Mesenchymal stem cell (in vitro differentiated cells and primary cell): Measurements from ENCODE around the gene ORAI2.

Source experiments
- DNase-seq: peaks from one replicate; pipeline ENCODE4 v3.0.0-alpha.2; 2013
- H2AFZ ChIP-seq: one replicate; pipeline ENCODE4 v1.6.1; 2013; ENCODE audit warnings: low read depth, mild to moderate bottlenecking, control low read depth, inconsistent platforms, low read length, moderate library complexity
- H2AK5ac ChIP-seq: 2 replicates; pipeline ENCODE4 v1.6.1; 2013; ENCODE audit warnings: low read length, moderate library complexity, mild to moderate bottlenecking, inconsistent platforms; ENCODE audit not compliant: severe bottlenecking
- H2BK120ac ChIP-seq: one replicate; pipeline ENCODE4 v1.6.1; 2013; ENCODE audit warnings: low read depth, mild to moderate bottlenecking, inconsistent platforms, low read length, moderate library complexity
- H2BK12ac ChIP-seq, 2 experiments: one replicate each; pipeline ENCODE4 v1.6.1; 2013; ENCODE audit warnings: inconsistent platforms in 2 of 2, low read length in 2 of 2, mild to moderate bottlenecking in 2 of 2, moderate library complexity in 2 of 2, control low read depth in 1 of 2
- H2BK15ac ChIP-seq: one replicate; pipeline ENCODE4 v1.6.1; 2013; ENCODE audit warnings: mild to moderate bottlenecking, low read depth, inconsistent platforms; ENCODE audit not compliant: poor library complexity, severe bottlenecking
- H2BK5ac ChIP-seq: 2 replicates; pipeline ENCODE4 v1.6.1; 2013; ENCODE audit warnings: low read depth, mild to moderate bottlenecking, low read length, control low read depth, inconsistent platforms; ENCODE audit not compliant: poor library complexity, severe bottlenecking
- H3K14ac ChIP-seq, 2 experiments: one replicate each; pipeline ENCODE4 v1.6.1; 2013; ENCODE audit warnings: inconsistent platforms in 2 of 2, low read length in 2 of 2, control low read depth in 1 of 2, mild to moderate bottlenecking in 1 of 2, moderate library complexity in 1 of 2
- H3K18ac ChIP-seq, 2 experiments: one replicate each; pipeline ENCODE4 v1.6.1; 2013; ENCODE audit warnings: inconsistent platforms in 2 of 2, low read length in 2 of 2, control low read depth in 1 of 2, low read depth in 1 of 2, mild to moderate bottlenecking in 1 of 2
- H3K23ac ChIP-seq, 2 experiments: one replicate each; pipeline ENCODE4 v1.6.1; 2013; ENCODE audit warnings: inconsistent platforms in 2 of 2, low read length in 2 of 2, mild to moderate bottlenecking in 2 of 2, moderate library complexity in 2 of 2, control low read depth in 1 of 2
- H3K27ac ChIP-seq: 2 replicates; pipeline ENCODE4 v1.5.1; 2013; ENCODE audit warnings: mild to moderate bottlenecking, moderate library complexity, low read length, control low read depth, inconsistent platforms; ENCODE audit not compliant: poor library complexity, severe bottlenecking
- H3K27me3 ChIP-seq, 2 experiments: 2 replicates each; pipeline versions ENCODE4 v1.6.1 to v1.7.0; 2013; ENCODE audit warnings: low read length in 2 of 2, mild to moderate bottlenecking in 2 of 2, moderate library complexity in 2 of 2, control low read depth in 1 of 2, inconsistent platforms in 1 of 2; ENCODE audit not compliant: control insufficient read depth in 1 of 2, insufficient read depth in 1 of 2
- H3K36me3 ChIP-seq, 2 experiments: 2 replicates each; pipeline versions ENCODE4 v1.6.1 to v1.7.0; 2013; ENCODE audit warnings: low read length in 2 of 2, control low read depth in 1 of 2, inconsistent platforms in 1 of 2, low read depth in 1 of 2, mild to moderate bottlenecking in 1 of 2; ENCODE audit not compliant: insufficient read depth in 2 of 2, control insufficient read depth in 1 of 2
- H3K4ac ChIP-seq, 2 experiments: one replicate each; pipeline ENCODE4 v1.6.1; 2013; ENCODE audit warnings: inconsistent platforms in 2 of 2, low read length in 2 of 2, mild to moderate bottlenecking in 2 of 2, moderate library complexity in 2 of 2, control low read depth in 1 of 2, low read depth in 1 of 2
- H3K4me1 ChIP-seq: 2 replicates; pipeline ENCODE4 v1.6.1; 2013; ENCODE audit warnings: low read depth, low read length, control low read depth; ENCODE audit not compliant: control insufficient read depth, insufficient read depth
- H3K4me2 ChIP-seq: 2 replicates; pipeline ENCODE4 v1.6.1; 2013; ENCODE audit warnings: low read length, mild to moderate bottlenecking, inconsistent platforms; ENCODE audit not compliant: poor library complexity, severe bottlenecking
- H3K4me3 ChIP-seq, 2 experiments: 2 replicates each; pipeline versions ENCODE4 v1.5.1 to v1.7.0; 2013; ENCODE audit warnings: low read length in 2 of 2, mild to moderate bottlenecking in 2 of 2, control low read depth in 1 of 2, low read depth in 1 of 2; ENCODE audit not compliant: insufficient read depth in 1 of 2
- H3K79me1 ChIP-seq: replicated peaks from 2 replicates; pipeline ENCODE4 v1.6.1; 2013; ENCODE audit warnings: mild to moderate bottlenecking, control low read depth, low read length, inconsistent platforms; ENCODE audit not compliant: poor library complexity, severe bottlenecking
- H3K9ac ChIP-seq: 2 replicates; pipeline ENCODE4 v1.7.0; 2013; ENCODE audit warnings: mild to moderate bottlenecking, low read length, moderate library complexity
- H3K9me3 ChIP-seq: 2 replicates; pipeline ENCODE4 v1.7.0; 2013; ENCODE audit warnings: mild to moderate bottlenecking, low read length; ENCODE audit not compliant: control insufficient read depth
- H4K8ac ChIP-seq: one replicate; pipeline ENCODE4 v1.6.1; 2013; ENCODE audit warnings: inconsistent platforms, mild to moderate bottlenecking, low read length, moderate library complexity
- H4K91ac ChIP-seq: one replicate; pipeline ENCODE4 v1.6.1; 2013; ENCODE audit warnings: mild to moderate bottlenecking, low read length, inconsistent platforms
- WGBS: methylation state at CpG from one replicate; pipeline ENCODE4 v1.1.7; 2013; ENCODE audit warnings: mixed read lengths; 5-methylcytosine and 5-hydroxymethylcytosine counted together

ORAI2 gene

GRCh38 chr7:102464577-102465280 is 31.4 kb downstream of the ORAI2 start, which contains the start of the genes ALKBH4 and LRWD1:
Gene ALKBH4 (minus strand): TSS chr7:102464863. CDS start chr7:102464836, 27 bp downstream.
Gene LRWD1 (plus strand): TSS chr7:102464984. CDS start chr7:102465081, 97 bp downstream.
- H3K36me3 ChIP-seq: peaks cover 16 to 45% of the 10 kb centered on the region in 2 experiments
- H3K4me3 ChIP-seq: peak within 1 kb of the TSS; percentile 99 to 100
- H3K4me1 ChIP-seq: peaks cover 25% of the 10 kb centered on the region
- WGBS: under 1% methylated on average over 71 of the region's 81 CpGs
- peak within 1 kb of the TSS; percentile 99 for H3K9ac ChIP-seq
- H2AFZ ChIP-seq: peak within 1 kb of the TSS; percentile 99
- H3K79me1 ChIP-seq: peaks cover 52% of the 10 kb centered on the region
- H4K91ac ChIP-seq: peak within 1 kb of the TSS; percentile 95
- peak within 1 kb of the TSS; percentile 96 to 99 for H3K18ac ChIP-seq
- peak within 1 kb of the TSS; percentile 44 for H2BK120ac ChIP-seq
- peak within 1 kb of the TSS; percentile 24 for H2BK5ac ChIP-seq
- H3K27me3 ChIP-seq: no peaks in the 10 kb centered on the region
- DNase-seq: peak; percentile 91
- peak within 1 kb of the TSS; percentile 74 for H2BK15ac ChIP-seq
- H3K4me2 ChIP-seq: peak within 1 kb of the TSS; percentile 87
- peak within 1 kb of the TSS; percentile 99 for H4K8ac ChIP-seq
- no peaks in the 10 kb centered on the region for H3K9me3 ChIP-seq
- H3K27ac ChIP-seq: peak within 1 kb of the TSS; percentile 39
- H2BK12ac ChIP-seq: peak within 1 kb of the TSS; percentile 61 to 83
- peak within 1 kb of the TSS in 1 of 2 experiments; percentile 97 for H3K14ac ChIP-seq
- peak within 1 kb of the TSS in 1 of 2 experiments; percentile 98 for H3K23ac ChIP-seq
- H2AK5ac ChIP-seq: peak within 1 kb of the TSS; percentile 71
- H3K4ac ChIP-seq: peak within 1 kb of the TSS; percentile 95 to 96

GRCh38 chr7:102466097-102466496 is 32.7 kb downstream of the ORAI2 start:
- H2BK5ac ChIP-seq: no peak overlapping the region
- no peak overlapping the region for H3K27ac ChIP-seq
- no peak overlapping the region for H3K23ac ChIP-seq
- H3K4me2 ChIP-seq: no peak overlapping the region
- H4K91ac ChIP-seq: no peak overlapping the region
- H4K8ac ChIP-seq: no peak overlapping the region
- H2BK12ac ChIP-seq: no peak overlapping the region
- H3K79me1 ChIP-seq: peaks cover 44% of the 10 kb centered on the region
- peak overlapping the region; percentile 99 for H3K9ac ChIP-seq
- no peak overlapping the region for H3K4ac ChIP-seq
- H3K4me3 ChIP-seq: peak overlapping the region in 1 of 2 experiments; percentile 100
- no peak overlapping the region for H2AK5ac ChIP-seq
- H3K4me1 ChIP-seq: peaks cover 25% of the 10 kb centered on the region
- WGBS: 94% methylated on average over 7 of the region's 7 CpGs
- no peaks in the 10 kb centered on the region for H3K9me3 ChIP-seq
- H3K18ac ChIP-seq: no peak overlapping the region
- H3K14ac ChIP-seq: no peak overlapping the region
- no peak overlapping the region for H2BK15ac ChIP-seq
- DNase-seq: no peak
- no peak overlapping the region for H2AFZ ChIP-seq
- no peak overlapping the region for H2BK120ac ChIP-seq
- H3K27me3 ChIP-seq: no peaks in the 10 kb centered on the region
- H3K36me3 ChIP-seq: peaks cover 16 to 47% of the 10 kb centered on the region in 2 experiments

- H3K9ac ChIP-seq: no peak overlapping the region
- no peak overlapping the region for H2AFZ ChIP-seq
- H2AK5ac ChIP-seq: no peak overlapping the region
- no peak overlapping the region for H4K91ac ChIP-seq
- no peak overlapping the region for H3K4ac ChIP-seq
- H3K9me3 ChIP-seq: no peaks in the 10 kb centered on the region
- H3K18ac ChIP-seq: no peak overlapping the region
- H2BK5ac ChIP-seq: no peak overlapping the region
- H2BK120ac ChIP-seq: no peak overlapping the region
- no peak for DNase-seq
- peaks cover 18 to 56% of the 10 kb centered on the region in 2 experiments for H3K36me3 ChIP-seq
- H2BK12ac ChIP-seq: no peak overlapping the region
- H3K23ac ChIP-seq: no peak overlapping the region
- H3K79me1 ChIP-seq: peaks cover 42% of the 10 kb centered on the region
- H3K4me3 ChIP-seq: no peak overlapping the region
- no peaks in the 10 kb centered on the region for H3K27me3 ChIP-seq
- no peak overlapping the region for H4K8ac ChIP-seq
- 97% methylated on average over 23 of the region's 24 CpGs for whole genome bisulfite sequencing
- no peak overlapping the region for H3K4me2 ChIP-seq
- no peak overlapping the region for H3K27ac ChIP-seq
- H2BK15ac ChIP-seq: no peak overlapping the region
- H3K4me1 ChIP-seq: peaks cover 30% of the 10 kb centered on the region
- no peak overlapping the region for H3K14ac ChIP-seq
These were observed 34.5 kb downstream of the ORAI2 start for GRCh38 chr7:102467581-102468477.
